Vagina (tissue), 2 donors: ENCODE data around the gene AQP11.

Experiments
- POLR2A ChIP-seq, 2 donors: fragments of 450-650 bp; IDR thresholded peaks; one replicate each; pipeline ENCODE4 v1.6.1; 2017; ENCODE audit warnings: antibody characterized with exemption in 2 of 2, mild to moderate bottlenecking in 2 of 2, moderate library complexity in 2 of 2
- TF ChIP-seq, protein P1 (sequence below), 3 experiments: fragments of 450-650 bp in 2 of 3; fragments of 200-600 bp in 1 of 3; sonication (generic) in 1 of 3; IDR thresholded peaks; one replicate each; pipeline ENCODE4 v1.5.1; 2017 to 2019; ENCODE audit warnings: antibody characterized with exemption in 3 of 3, mild to moderate bottlenecking in 2 of 3, moderate library complexity in 2 of 3

- TF ChIP-seq, protein P1, sequence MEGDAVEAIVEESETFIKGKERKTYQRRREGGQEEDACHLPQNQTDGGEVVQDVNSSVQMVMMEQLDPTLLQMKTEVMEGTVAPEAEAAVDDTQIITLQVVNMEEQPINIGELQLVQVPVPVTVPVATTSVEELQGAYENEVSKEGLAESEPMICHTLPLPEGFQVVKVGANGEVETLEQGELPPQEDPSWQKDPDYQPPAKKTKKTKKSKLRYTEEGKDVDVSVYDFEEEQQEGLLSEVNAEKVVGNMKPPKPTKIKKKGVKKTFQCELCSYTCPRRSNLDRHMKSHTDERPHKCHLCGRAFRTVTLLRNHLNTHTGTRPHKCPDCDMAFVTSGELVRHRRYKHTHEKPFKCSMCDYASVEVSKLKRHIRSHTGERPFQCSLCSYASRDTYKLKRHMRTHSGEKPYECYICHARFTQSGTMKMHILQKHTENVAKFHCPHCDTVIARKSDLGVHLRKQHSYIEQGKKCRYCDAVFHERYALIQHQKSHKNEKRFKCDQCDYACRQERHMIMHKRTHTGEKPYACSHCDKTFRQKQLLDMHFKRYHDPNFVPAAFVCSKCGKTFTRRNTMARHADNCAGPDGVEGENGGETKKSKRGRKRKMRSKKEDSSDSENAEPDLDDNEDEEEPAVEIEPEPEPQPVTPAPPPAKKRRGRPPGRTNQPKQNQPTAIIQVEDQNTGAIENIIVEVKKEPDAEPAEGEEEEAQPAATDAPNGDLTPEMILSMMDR (IDR thresholded peaks at IDR 0.05), result no peak
- TF ChIP-seq POLR2A (IDR thresholded peaks at IDR 0.05), result no peak
Measured at GRCh38 chr11:77561257-77561656, 28.5 kb upstream of the AQP11 start.
